CD1c-positive myeloid dendritic cell (primary cell): ENCODE data around the gene SEMA5B.
A peak's percentile ranks its signal among the peaks of the same experiment; 100 is the strongest.

Experiments used
- DNase-seq: peaks from one replicate; pipeline ENCODE4 v3.0.0-alpha.2; 2016; ENCODE audit errors: extremely low spot score

SEMA5B gene

DNA sequence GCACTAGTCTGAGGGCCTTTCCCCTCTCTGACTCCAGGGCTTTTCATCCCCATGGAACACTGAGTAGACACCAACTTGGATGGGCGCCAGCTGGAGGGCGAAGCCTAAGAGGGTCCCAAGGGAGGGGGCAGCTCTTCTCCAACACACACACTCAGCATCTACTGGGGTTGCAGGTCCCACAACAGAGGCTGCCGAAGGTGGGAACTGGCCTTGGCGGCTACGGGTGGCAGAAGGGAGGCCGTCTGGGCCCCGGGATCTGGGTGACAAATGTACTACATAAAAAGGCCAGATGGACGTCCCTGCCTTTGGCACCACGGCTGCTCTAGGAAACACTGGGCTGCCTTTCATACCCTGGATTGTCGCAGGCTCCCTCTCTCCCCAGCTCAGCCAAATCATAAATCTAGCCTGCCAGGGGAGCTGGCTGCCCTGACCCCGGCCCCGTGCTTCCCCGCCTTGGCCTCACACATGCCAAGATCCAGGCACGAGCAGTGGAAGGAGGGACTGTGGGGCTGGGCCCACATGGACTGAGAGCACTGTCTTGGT lies 31.5 kb downstream of the SEMA5B start:
- no peak for DNase-seq

DNA sequence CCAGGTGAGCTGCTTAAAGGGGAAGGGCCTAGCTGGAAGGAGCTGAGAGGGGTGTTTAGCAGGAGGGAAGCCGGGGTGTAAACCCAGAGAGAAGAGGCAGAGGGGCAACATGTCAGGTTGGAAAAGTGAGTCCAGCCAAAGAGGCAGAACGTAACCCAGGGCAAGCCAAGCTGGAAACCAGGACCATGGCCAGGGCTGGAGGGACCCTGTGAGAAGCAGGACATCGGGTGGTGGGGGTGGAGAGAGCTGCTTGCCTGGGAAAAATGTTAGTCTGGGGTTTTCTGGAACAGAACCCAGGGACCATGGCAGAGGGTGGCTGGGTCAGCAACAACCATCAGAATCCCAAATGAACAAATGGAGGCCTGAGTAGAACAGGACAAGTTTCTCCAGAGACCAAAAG lies 32.6 kb downstream of the SEMA5B start:
- DNase-seq = no peak

DNA sequence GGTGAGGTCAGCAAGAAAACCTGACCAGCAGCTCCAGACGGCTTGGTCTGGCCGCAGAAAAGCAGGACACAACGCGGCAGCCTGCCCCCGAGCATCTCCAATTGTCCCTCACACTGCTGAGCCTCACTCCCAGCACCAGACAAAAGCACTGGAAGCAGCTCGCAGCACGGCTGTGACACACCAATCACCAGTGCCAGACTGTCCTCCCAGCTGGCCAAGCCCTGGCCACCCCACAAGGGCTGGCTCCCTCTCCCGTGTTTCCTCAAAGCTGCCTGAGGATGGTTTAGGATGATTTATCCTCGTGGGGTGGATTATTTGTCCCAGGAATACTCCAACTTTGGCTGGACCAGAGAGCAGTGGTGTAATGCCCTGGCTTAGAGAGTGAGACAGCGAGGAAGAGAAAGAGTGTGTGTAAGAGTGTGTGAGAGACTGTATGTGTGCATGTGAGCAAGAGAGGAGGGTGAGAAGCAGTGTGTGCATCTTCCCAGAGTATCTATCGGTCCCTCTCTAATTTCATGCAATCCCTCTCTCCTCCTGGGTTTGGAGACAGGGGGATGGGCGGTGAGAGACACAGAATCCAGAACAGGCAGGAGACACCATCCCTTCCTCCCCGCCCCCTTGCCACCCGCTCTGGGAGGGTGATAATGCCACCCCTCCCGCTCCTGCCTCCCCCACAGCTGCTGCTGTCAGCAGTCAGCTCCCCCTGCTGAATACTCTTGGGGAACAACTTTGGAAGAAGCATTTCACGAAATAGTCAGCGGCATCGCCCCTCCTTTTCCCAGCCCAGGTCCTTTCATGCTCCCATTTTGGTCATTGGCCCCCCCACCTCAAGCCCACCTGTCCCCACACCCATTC lies 34.2 kb downstream of the SEMA5B start:
- DNase-seq = no peak

DNA sequence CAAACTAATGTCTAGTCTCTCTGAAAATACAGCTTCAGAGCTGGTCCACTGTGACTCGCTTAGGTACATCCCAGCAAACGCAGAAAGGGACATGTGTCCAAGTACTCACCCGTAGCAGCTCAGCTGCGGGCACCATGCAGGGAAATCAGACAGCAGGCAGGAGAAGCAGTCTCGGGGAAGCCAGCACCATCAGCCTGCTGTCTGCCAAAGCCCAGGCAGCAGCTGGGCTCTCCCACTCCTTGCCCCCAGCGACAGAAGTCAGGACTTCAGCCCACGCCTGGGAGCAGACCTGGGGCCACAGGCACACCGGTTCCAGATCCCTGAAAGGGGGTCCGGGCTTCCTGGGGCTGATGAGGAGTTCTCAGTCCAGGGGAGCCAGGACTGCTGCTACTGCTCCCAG lies 34.9 kb downstream of the SEMA5B start:
- no peak for DNase-seq

DNA sequence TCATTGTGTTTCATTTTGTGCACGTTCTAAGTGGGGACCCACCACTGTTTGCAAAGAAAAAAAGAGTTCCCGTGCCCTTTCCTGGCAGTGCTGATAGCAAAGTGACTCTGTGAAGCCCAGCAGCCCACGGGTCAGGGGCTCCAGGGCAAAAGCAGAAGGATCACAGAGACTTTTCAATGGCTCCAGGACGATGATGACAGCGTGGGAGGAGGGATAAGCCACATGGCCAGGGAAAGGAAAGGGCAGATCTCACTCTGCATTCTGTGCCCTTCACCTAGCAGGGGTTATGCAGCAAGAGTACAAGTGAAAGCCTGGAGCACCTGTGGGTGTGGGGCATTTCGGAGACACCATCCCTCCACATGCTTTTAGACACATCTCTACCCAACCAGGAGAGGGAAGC lies 35.4 kb downstream of the SEMA5B start:
- DNase-seq = peak; percentile 11

DNA sequence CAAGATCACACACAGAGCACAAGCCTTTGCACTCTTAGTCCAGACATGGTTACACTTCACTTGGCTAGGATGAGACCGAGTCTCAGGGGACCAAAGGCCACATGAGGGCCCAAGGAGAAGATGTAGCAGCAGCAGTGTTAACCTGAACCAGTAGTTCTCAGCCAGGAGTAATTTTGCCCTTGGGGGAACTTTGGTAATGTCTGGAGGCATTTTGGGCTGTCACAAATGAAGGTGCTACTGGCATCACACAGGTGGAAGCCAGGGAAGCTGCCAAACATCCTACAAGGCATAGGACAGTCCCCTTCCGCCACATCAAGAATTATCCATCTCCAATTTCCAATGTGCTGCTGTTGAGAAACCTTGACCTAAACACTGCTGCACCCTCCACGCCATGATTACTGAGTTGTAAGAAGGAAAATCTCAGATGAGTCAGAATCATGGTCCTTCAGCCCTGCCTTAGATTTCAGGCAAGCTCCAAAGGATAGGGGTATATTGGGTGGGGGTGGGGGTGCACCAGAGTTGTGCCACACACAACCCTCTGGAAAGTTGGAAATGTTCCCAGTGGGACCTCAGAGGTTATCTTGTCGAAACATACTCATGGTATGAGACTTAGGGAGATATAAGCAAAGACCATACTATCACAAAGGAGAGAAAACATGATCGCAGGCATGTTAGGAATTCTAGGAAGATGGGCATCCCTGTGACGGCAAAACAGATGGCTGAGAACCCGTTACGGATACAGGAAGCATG lies 36.2 kb downstream of the SEMA5B start:
- DNase-seq = no peak

DNA sequence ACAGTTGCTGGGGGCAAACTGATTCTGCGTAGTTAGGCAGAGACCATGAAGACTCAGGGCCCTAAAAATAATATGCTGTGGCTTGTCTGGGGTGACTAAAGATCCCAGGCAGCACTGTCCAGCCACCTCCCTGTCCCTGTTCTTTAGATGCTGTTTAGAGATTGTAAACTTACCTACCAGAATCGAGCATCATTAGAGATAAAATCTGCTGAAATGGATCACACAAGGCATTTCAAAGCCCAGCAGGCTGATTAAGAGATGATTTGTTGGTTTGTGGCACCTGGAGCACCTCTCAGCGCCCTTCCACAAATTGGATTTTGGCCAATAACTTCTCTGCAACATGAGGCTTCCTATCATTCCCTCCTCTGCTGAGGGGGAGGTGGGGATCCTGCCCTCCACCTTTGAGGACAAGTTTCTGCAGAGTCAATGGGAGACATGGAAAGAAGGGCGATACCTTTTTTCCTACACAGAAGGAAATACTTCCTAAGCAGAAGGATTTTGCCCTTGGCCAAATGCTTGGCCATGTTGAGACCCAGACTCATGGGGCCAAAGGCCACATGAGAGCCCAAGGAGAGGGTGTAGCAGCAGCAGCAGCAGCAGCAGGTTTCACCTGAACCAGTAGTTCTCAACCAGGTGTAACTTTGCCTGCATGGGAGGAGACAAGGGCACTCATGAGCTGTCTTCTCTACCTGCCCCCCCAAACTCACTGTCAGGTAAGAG lies 37.5 kb downstream of the SEMA5B start:
- DNase-seq = no peak

DNA sequence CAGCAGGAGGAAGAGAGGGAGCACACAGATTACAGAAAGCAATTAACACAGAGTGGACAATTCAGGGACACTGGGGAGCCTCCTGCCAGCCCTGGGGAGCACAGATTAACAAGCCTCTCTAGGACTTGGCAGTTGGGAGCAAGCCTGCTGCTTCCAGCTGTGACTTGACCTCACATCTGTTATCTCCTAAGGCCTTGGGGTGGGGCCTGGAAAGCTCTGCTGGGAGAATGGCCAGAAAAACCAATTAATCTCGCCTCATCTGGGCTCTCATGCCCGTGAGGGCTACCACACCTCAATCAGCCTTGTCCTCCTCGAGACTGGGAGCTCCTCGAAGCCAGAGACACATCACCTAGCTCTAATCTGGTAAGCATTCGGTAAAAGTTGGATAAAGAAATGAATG lies 39.1 kb downstream of the SEMA5B start:
- DNase-seq = no peak

DNA sequence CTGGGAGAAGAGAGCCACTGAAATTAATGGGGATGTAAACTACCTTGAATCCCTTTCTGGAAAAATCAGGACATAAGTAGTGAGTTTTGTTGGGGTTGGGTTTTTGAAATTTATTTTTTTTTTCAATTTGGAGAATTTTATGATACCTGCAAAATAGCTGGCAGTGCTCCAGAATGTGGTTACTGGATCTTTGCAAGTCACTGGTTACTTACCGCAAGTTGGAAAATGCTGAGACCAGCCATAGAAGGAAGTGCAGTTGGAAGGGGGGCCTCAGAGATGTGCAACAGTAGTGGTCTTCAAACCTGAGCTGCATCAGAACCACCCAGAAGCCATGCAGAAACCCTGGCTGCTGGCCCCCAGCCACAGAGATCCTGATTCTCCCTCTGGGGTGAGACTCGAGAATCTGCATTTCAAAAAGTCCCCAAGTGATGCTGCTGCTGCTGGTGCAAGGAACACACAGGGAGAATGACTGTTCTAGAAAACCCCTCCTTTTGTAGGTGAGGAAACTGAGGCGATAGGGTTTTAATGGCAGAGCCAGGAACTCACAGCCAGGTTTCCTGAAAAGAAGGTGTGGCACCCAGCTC lies 39.7 kb downstream of the SEMA5B start:
- DNase-seq = no peak

DNA sequence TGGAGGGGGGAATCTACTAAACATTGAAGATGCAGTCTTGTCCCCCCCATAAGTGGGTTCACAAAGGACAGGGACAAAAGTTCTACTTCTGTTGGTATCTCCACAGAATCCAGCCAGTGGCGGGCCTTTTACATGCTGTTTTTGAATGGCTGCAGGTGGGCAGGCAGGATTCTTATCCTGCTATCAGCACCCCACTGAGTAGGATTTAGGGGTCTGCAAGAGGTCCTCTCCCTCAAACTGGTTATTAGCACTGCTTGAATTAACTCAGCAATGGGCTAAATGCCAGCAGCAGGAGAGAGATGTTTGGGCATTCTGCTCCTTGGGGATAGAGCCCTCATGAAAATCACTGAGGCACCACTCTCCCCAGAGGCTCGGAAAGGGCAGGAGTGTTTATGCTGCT lies 40.3 kb downstream of the SEMA5B start:
- DNase-seq = no peak

DNA sequence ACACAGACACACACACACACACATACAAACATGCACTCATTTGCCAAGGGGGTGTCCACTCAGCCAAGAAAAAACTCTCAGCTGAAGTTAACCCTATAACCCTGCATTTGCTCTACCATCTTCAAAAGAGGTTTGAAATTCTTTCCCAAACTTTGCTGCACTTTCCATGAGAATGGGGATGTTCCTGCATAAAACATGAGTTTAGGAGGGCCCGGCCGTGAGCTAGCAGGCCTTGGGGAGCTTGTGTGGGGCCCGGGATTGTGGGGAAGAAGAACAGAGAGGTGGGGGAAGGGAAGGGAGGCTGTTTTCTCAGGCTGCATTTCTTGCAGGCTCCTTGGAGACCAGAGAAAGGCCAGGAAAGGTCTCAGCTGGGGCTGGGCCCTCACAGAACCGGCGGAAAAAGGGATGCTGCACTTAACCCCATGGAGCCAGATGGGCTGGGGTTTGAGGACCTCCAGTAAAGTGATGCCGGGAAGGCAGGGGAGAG lies 40.8 kb downstream of the SEMA5B start:
- no peak for DNase-seq

DNA sequence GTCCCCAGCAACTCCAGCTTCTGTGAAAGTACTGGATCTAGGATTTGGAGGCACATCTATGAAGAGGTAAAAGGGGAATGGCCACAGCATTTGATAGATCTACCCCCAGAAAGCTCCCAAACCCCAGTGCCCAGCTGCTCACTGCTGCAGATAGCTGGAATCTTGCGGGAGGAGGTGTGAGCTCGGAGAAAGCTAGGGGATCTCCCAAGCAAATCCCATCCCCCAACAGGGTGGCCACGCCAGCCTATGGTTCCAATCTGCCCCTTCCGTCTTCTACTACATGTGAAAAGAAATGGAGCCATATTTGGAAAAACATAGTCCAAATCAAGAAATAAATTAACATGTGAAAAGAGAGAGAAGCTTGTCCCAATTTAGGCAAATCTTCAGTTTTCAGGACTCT lies 42.0 kb downstream of the SEMA5B start:
- DNase-seq = no peak

DNA sequence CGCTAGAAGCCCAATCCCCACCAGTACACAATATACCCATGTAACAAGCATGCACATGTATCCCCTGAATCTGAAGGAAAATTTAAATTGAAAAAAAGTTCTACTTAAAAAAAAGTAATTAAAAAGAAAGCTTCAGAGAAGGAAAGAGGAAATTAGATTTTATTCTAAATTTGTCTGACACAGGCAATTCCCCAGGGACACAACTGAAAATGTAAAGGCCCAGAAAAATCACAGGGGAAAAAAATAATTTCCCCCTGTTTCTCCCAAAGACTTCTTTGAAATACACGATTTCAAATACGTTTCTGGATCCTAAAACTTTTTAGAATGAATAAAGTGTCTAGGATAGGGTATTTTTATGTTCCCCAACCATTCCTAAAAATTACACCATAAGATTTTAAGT lies 42.9 kb downstream of the SEMA5B start:
- no peak for DNase-seq

DNA sequence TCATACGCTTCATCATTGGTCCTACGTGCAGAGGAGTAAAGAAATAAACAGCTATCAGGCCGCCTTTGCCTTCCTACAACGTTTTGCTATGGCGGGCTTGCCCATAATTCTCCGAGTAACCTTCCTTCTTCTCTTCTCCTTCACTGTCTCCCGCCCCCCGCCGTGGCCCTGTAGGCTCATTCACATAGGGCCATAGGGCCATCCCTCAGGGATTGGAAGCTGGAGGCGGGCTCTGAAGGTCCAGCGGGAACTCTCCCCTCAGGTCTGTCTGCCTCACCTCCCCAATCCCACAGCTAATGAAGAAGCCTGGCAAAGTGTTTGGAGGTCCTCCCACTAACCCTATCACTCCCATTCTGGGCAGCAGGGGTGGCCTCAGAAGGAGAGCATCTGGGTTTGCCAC lies 43.6 kb downstream of the SEMA5B start:
- no peak for DNase-seq

DNA sequence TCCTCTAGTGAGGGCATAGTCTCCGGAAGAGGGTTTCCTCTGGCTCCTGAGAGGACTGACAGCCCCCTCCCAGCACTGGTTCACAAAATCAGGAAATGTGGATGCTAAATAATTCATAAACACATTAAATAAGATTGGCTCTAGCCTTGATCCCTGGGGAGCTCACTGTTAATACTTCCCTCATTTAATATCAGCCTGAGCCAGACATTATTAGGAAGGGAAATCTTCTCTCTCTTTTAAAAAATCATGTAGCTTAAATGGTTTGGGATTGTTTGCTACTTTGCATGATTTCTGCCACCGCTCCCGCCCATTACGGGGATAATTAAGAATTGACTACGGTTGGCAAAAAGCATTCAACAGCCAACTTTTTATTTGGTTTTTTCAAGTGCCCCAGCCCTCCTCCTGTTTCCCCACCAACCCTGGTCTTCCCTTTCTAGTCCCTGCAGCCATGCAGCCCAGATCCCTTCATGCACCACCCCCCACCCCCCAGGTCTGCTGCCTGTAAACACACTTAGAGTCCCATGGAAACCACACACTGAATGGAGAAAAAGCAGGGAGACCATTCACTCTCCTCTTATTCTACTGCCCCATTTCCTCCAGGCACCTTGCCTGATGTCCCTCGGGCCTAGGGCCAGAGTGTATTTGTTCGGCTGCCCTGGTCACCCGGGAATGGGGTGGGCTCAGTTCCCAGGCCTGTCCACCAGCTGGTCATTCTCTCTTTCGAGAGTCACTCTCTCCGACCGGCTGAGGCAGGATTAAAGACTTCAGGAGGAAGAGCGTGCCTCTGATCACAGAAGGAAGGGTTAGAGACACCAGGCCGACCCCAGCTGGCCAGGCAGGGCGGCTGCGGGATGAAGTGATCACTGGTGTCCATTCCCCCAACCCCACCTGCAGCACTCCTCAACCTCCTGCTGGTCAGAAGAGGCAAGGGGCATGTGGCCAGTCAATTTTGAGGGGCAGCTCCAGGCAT lies 45.1 kb downstream of the SEMA5B start:
- no peak for DNase-seq

DNA sequence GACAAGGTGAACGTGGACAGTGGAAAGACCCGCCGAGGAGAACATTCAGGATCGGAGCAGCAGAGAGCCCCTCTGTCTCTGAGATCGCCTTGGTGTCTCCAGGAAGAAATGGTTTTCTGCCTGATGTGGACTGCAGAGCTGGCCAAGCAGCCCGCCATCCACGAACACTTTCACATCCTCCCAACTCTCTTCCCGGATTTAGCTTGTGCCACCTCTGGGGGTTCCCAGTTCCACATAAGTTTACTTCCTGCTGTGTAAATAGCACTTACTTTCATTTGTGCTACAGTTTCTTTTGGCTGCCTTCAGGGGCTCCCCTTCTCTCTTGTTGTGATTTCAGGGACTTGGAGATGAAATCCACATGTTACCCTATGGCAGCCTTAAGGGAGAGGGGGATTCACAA lies 48.4 kb downstream of the SEMA5B start:
- DNase-seq = peak; percentile 42

DNA sequence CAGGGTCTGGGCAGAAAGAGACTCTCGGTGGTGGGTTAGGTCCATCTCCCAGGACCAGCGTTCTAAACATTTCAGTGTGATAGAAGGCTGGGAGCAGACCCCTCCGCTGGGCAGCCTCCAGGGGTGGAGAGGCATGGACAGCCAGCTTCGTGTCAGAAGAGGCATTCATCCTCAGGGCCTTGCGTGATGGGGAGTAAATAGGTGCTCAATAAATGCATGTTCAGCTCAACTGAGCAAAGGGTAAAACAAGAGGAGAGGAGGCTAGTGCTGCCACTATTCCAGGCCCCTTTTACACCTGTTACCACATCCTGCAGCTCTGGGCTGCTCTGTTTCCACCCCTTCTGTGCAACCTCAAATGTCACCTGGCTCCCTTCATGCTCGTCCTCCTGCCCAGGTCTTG lies 49.0 kb downstream of the SEMA5B start:
- no peak for DNase-seq

DNA sequence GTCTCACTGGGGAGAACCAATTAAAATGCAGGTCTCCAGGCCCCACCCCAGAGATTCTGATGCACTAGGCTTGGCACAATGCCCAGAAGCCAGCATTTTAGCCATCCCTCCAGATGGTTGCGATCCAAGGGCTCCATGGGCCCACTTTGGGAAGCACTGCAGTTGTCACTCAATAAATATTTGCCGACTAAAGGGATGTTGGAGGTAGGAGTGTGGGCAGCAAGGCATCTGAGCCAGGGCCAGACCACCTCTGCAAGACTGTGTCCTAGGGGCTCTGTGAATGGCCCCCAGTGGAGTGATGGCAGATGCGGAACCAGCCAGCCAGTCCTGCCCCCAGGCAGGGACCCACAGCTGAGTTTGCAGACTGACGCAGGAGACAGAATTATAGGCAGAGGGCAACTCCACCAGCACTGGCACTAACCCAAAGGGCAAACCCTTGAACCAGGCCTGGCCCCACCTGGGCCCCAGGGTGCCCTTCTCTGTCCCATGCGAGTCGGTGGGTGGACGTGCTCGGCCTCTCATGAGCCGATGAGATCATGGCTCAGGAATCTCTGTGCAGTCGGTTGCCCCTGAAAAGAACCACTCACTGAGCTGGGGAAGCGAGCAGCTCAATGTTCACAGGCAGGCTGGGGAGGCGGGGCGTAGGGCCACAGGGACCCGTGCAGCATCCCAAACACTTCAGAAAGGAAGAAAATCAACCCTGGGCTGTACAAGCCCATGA lies 49.7 kb downstream of the SEMA5B start:
- DNase-seq = no peak

DNA sequence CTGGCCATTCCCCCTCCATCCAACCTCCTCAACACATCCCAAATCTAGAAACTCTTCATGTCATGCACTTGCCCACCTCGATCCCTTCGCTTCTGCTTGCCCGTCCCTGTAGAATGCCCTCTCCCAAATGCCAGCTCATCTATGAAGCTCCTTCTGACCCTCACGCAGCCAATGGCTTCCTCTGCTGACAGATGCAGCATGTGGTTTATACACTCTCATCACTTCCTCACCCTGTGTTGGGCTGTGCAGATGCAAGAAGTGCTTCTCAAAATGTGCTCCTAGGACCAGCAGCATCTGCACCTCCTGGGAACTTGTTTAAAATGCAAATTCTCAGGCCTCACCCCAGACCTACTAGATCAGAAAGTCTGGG lies 51.7 kb downstream of the SEMA5B start:
- DNase-seq = peak; percentile 16
